ENCODE measurements around the gene GRAMD1B.

- TF ChIP-seq CTCF (IDR thresholded peaks at IDR 0.05; ENCODE audit: low read depth, low read length, poor library complexity, severe bottlenecking), result no peak
- no peak for TF ChIP-seq EZH2phosphoT487 (IDR thresholded peaks at IDR 0.05; ENCODE audit: borderline replicate concordance, low read length)
Observed at GRCh38 chr11:123470842-123471241, 40.8 kb downstream of the GRAMD1B start.

All from DOHH2 (cell line).